ENCODE results near the gene NENF. TPM values are rescaled to one million over a fixed set of nuclear protein-coding genes. Genes with fewer than 3 reads are reported as not detected.

The NENF gene
- total RNA-seq, 1 experiment from 2014 or later = 51.0 TPM

- POLR2A ChIA-PET (ENCODE audit: low non-redundant PET) = no interaction called here
- H3K27me3 ChIP-seq (replicated peaks; ENCODE audit: insufficient read depth, low read depth, low read length, poor library complexity) = no peaks in the 10 kb centered on the region
- no peak overlapping the region for H3K4me3 ChIP-seq (ENCODE audit: low read depth, low read length, poor library complexity, severe bottlenecking)
- H3K4me1 ChIP-seq (ENCODE audit: insufficient read depth, low read length, poor library complexity, severe bottlenecking) = no peaks in the 10 kb centered on the region
- H3K27ac ChIP-seq (ENCODE audit: low read depth, low read length, poor library complexity, severe bottlenecking) = no peak overlapping the region
- H3K9me3 ChIP-seq (ENCODE audit: low read depth, low read length, poor library complexity, severe bottlenecking) = no peaks in the 10 kb centered on the region
- BruUV-seq (replicated peaks) = no TSS peak
- intact Hi-C loops (cut with micrococcal nuclease; ENCODE audit: unreplicated experiment) = loop anchor here (5.0 kb wide), 2 partner anchors 323 to 762 kb away; no protein-coding TSS in a partner anchor
- no peak for DNase-seq (ENCODE audit: low spot score)
- TF ChIP-seq, protein P1, sequence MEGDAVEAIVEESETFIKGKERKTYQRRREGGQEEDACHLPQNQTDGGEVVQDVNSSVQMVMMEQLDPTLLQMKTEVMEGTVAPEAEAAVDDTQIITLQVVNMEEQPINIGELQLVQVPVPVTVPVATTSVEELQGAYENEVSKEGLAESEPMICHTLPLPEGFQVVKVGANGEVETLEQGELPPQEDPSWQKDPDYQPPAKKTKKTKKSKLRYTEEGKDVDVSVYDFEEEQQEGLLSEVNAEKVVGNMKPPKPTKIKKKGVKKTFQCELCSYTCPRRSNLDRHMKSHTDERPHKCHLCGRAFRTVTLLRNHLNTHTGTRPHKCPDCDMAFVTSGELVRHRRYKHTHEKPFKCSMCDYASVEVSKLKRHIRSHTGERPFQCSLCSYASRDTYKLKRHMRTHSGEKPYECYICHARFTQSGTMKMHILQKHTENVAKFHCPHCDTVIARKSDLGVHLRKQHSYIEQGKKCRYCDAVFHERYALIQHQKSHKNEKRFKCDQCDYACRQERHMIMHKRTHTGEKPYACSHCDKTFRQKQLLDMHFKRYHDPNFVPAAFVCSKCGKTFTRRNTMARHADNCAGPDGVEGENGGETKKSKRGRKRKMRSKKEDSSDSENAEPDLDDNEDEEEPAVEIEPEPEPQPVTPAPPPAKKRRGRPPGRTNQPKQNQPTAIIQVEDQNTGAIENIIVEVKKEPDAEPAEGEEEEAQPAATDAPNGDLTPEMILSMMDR (conservative IDR thresholded peaks at IDR 0.05; ENCODE audit: low read depth, low read length) = no peak
- TF ChIP-seq EZH2 (IDR thresholded peaks at IDR 0.05; ENCODE audit: borderline replicate concordance, low read depth, low read length, poor library complexity, severe bottlenecking) = no peak
- CTCF ChIA-PET = no interaction called here
- no peaks in the 10 kb centered on the region for H3K36me3 ChIP-seq (ENCODE audit: insufficient read depth, low read length, poor library complexity, severe bottlenecking)
These were observed 26.9 kb downstream of the NENF start for GRCh38 chr1:212459656-212460055.

GRCh38 chr1:212460376-212460775 is 27.7 kb downstream of the NENF start:
- Histone ChIP-seq H3K27ac (ENCODE audit: low read depth, low read length, poor library complexity, severe bottlenecking) (no peak overlapping the region), H3K27me3 (replicated peaks; ENCODE audit: insufficient read depth, low read depth, low read length, poor library complexity) (no peaks in the 10 kb centered on the region), H3K4me1 (ENCODE audit: insufficient read depth, low read length, poor library complexity, severe bottlenecking) (no peaks in the 10 kb centered on the region), H3K36me3 (ENCODE audit: insufficient read depth, low read length, poor library complexity, severe bottlenecking) (no peaks in the 10 kb centered on the region), H3K9me3 (ENCODE audit: low read depth, low read length, poor library complexity, severe bottlenecking) (no peaks in the 10 kb centered on the region), H3K4me3 (ENCODE audit: low read depth, low read length, poor library complexity, severe bottlenecking) (no peak overlapping the region)
- intact Hi-C loops (cut with micrococcal nuclease; ENCODE audit: unreplicated experiment) = no loop called here
- ChIA-PET CTCF (no interaction called here), POLR2A (ENCODE audit: low non-redundant PET) (no interaction called here)
- TF ChIP-seq, protein P1 (conservative IDR thresholded peaks at IDR 0.05; ENCODE audit: low read depth, low read length) = no peak
- TF ChIP-seq EZH2 (IDR thresholded peaks at IDR 0.05; ENCODE audit: borderline replicate concordance, low read depth, low read length, poor library complexity, severe bottlenecking) = no peak
- DNase-seq (ENCODE audit: low spot score) = no peak
- no TSS peak for BruUV-seq (replicated peaks)

DNA sequence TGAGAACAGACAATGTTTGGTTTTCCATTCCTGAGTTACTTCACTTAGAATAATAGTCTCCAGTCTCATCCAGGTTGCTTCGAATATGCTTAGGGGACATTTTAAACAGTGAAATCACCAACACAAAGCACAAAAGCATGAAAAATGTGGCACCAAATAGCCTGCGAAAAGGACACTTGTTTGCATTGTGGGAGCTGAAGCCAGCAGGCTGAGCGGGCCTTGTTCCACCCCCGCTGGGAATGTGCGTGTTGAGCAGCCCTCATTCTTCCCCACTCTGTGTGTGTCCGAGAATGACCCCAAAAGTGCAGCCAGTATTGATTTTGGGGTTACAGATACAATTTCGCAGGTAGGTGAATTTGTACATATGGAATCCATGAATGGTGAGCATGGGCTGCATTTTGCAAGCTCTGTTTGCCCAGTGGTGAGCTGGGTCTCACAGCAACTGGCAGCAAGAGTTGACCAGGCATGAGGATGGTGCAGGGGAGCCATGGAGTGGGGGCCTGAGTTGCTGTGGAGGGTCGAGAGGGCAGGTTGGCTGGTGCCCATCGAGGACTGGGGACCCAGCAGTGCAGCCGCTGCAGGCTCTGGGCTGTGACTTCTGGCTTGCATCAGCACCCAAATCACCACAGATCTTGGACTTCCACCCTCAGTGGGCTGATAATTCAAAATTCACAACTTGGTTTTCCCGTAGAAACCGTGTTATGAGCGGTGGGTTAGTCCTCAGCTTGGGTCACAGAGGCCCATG is 29.4 kb downstream of the NENF start:
- Histone ChIP-seq H3K27ac (ENCODE audit: low read depth, low read length, poor library complexity, severe bottlenecking) (no peak overlapping the region), H3K27me3 (replicated peaks; ENCODE audit: insufficient read depth, low read depth, low read length, poor library complexity) (no peaks in the 10 kb centered on the region), H3K9me3 (ENCODE audit: low read depth, low read length, poor library complexity, severe bottlenecking) (no peaks in the 10 kb centered on the region), H3K4me3 (ENCODE audit: low read depth, low read length, poor library complexity, severe bottlenecking) (no peak overlapping the region), H3K4me1 (ENCODE audit: insufficient read depth, low read length, poor library complexity, severe bottlenecking) (no peaks in the 10 kb centered on the region), H3K36me3 (ENCODE audit: insufficient read depth, low read length, poor library complexity, severe bottlenecking) (no peaks in the 10 kb centered on the region)
- TF ChIP-seq EZH2 (IDR thresholded peaks at IDR 0.05; ENCODE audit: borderline replicate concordance, low read depth, low read length, poor library complexity, severe bottlenecking) = no peak
- CTCF ChIA-PET = no interaction called here
- POLR2A ChIA-PET (ENCODE audit: low non-redundant PET) = no interaction called here
- BruUV-seq (replicated peaks) = no TSS peak
- intact Hi-C loops (cut with micrococcal nuclease; ENCODE audit: unreplicated experiment) = no loop called here
- DNase-seq (ENCODE audit: low spot score) = no peak
